HG02852 (cell line): ENCODE results near the gene SPINK2.

Experiments used
- ATAC-seq: cut with Tn5 transposase; IDR thresholded peaks from one replicate; pipeline ENCODE4 v1.9.1; 2021; ENCODE audit warnings: mild to moderate bottlenecking, moderate library complexity; ENCODE audit not compliant: unreplicated experiment

SPINK2 gene

GRCh38 chr4:56799824-56800756 lies 21.4 kb downstream of the SPINK2 start:
- peak; percentile 90 for ATAC-seq

- ATAC-seq = no peak
Measured at GRCh38 chr4:56799161-56799759, 22.2 kb downstream of the SPINK2 start.

- no peak for ATAC-seq
Measured at GRCh38 chr4:56796211-56796610, 25.3 kb downstream of the SPINK2 start.

GRCh38 chr4:56791316-56791715 lies 30.2 kb downstream of the SPINK2 start:
- ATAC-seq = peak; percentile 73

GRCh38 chr4:56790691-56791091 lies 30.8 kb downstream of the SPINK2 start:
- ATAC-seq = peak; percentile 7

GRCh38 chr4:56788081-56788480 lies 33.4 kb downstream of the SPINK2 start:
- no peak for ATAC-seq

- no peak for ATAC-seq
Measured at GRCh38 chr4:56787380-56787779, 34.1 kb downstream of the SPINK2 start.

- ATAC-seq = no peak
Measured at GRCh38 chr4:56786955-56787354, 34.5 kb downstream of the SPINK2 start.

GRCh38 chr4:56783986-56784385 lies 37.5 kb downstream of the SPINK2 start:
- ATAC-seq = no peak

- no peak for ATAC-seq
Measured at GRCh38 chr4:56782019-56782418, 39.5 kb downstream of the SPINK2 start.

GRCh38 chr4:56773346-56773745 lies 48.2 kb downstream of the SPINK2 start:
- no peak for ATAC-seq

GRCh38 chr4:56772134-56772533 lies 49.4 kb downstream of the SPINK2 start:
- no peak for ATAC-seq

- ATAC-seq = peak; percentile 51
Measured at GRCh38 chr4:56768763-56769162, 52.7 kb downstream of the SPINK2 start.

GRCh38 chr4:56768316-56768715 lies 53.2 kb downstream of the SPINK2 start:
- no peak for ATAC-seq

- no peak for ATAC-seq
Measured at GRCh38 chr4:56767567-56767966, 53.9 kb downstream of the SPINK2 start.

GRCh38 chr4:56764775-56765174 lies 56.7 kb downstream of the SPINK2 start:
- no peak for ATAC-seq

- no peak for ATAC-seq
Measured at GRCh38 chr4:56764223-56764622, 57.3 kb downstream of the SPINK2 start.

GRCh38 chr4:56762484-56763250 lies 58.8 kb downstream of the SPINK2 start:
- ATAC-seq = peak; percentile 45

- ATAC-seq = no peak
Measured at GRCh38 chr4:56760183-56760582, 61.3 kb downstream of the SPINK2 start.
